Right renal cortex interstitium (tissue), 3 donors: ENCODE data around the gene TRIM15. TPM values are rescaled to one million over a fixed set of nuclear protein-coding genes. Genes with fewer than 3 reads are reported as not detected.

Experiments used
- DNase-seq, 3 donors: peaks; one replicate each; pipeline ENCODE4 v3.0.0-alpha.2; 2013; ENCODE audit warnings: low read depth in 3 of 3, low spot score in 2 of 3
- polyA plus RNA-seq, 3 donors: library from polyadenylated mRNA; unstranded; fragments of 120-200 nt; gene quantifications; one replicate each; pipeline ENCODE4 v1.2.1, GENCODE V29; 2013; ENCODE audit not compliant: insufficient read length in 3 of 3

The TRIM15 gene
- polyA plus RNA-seq, 3 donors: 0.19 to 0.28 (median 0.26) TPM

DNA sequence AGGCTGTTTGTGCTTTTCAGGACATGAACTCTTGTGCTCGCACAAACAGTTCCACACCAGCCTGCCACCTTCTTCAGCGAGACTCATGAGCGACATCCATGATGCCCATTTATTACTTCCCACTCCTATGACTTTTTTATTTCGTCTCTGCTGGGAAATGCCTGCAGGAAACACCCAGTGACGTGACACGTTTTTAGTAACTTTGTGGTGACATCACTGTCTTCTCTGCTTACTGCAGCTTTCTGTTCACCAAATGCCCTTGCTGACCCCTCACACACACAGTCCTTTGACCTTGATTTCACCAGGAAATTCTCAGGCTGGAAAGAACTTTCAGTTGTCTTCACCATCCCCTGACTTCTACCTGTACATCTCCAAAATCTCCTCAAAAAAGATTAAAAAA lies 18.5 kb upstream of the TRIM15 start:
- DNase-seq: no peak

DNA sequence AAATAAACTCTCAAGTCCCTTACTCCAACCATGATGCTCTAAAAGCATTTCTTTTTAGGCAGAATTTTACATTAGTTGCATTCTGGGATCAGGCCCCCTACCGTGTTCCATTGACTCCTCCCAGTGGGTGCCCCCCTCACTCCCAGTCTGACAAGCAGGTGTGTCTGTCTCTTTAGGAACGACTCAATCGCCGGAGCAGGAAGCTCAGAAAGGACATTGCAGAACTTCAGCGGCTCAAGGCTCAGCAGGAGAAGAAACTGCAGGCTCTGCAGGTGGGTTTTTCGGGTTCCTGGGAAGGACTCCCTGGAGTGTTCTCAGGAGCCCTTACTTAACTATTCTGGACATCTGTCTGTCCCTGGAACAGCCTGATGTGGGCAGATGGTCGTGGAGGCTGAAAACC lies 17.5 kb upstream of the TRIM15 start:
- no peak for DNase-seq

DNA sequence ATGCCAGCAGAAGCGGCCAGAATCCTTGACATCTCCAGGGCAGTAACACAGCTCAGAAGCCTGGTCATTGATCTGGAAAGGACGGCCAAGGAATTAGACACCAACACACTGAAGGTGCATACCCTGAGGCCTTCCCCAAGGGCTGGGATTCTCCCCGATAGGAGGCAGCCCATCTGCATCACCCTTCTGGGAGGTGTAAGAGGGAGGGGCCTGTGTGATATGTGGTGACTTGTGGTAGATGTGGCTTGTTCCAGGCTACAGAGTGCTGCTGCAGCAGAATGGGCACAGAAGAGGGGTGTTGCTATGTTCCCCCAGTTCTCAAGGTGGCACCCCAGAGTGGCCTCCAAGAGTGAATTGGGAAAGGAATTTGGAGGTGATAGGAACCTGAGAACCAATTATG lies 16.2 kb upstream of the TRIM15 start:
- DNase-seq: no peak

DNA sequence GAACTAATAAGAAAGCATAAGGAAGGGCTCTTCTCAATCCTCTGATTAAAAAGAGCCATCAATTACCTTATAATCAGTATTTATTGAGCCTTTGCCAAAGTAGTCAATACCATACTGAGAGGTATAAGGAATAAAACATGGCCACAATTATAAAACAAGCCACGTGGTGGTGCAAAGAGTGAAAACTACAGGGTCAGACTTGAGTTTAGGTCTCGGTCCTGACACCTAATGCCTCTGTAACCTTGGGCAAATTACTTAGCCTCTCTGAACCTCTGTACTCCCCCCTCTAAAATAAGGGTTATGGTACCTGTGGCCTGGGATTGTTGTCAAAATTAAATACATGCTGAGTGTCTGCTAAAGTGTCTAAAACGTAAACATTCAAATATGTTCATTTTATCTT lies 14.1 kb upstream of the TRIM15 start:
- DNase-seq: no peak

DNA sequence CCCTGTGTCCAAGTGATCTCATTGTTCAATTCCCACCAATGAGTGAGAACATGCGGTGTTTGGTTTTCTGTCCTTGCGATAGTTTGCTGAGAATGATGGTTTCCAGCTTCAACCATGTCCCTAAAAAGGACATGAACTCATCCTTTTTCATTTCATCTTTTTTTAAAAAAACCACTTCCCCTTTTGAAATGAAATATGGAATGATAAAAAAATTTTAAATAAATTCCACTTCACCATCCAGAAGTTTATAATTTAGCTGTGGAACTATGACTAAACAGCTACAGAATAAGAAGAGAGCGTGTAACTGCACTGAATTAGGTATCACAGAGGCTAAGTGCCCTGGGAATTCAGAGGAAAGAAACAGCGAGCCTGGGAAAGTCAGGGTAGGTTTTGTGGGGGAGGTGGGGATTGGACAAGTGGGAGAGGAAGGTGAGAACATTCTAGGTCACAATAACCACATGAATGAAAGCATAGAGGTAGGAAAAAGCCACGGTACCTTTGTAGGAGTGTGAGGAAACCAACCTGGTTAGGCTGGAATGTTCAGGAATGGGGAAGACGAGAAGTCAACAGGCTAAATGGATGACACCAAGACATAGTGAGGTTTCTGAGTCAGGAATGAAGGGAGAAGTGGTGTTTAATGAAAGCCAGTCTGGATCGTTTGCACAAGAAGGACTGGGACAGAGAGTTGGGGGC lies 13.3 kb upstream of the TRIM15 start:
- DNase-seq: no peak

DNA sequence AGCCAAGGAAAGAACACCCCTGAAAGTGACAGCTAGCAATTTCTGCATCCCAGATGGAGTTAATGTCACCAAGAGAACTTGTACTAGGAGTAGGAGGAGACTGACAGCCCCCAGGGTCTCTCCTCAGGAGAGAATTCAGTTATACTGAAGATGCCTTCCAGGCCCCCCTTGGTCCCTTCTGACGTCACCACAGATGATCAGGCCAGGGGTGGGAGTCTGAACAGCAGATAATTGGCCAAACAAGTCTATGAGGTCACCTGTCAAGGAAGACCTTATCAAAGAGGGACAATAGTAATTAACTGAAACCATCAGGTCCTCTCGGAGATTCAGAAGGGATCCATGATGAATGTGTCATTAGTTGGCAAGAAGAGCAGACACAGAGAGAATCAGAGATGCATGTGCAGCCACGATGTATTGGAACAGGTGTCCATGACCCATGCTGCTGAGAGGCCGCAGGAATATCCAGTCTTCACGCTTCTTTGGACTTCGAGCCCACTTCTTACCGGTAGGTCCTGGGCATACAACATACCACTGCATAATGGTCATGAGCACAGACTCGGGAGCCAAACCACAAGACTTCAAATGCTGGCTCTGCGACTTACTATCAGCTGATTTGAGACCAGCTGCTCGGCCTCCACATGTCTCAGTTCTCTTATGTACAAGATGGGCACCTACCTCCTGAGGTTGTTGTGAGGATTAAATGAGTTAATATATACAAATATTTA lies 12.5 kb upstream of the TRIM15 start:
- no peak for DNase-seq

DNA sequence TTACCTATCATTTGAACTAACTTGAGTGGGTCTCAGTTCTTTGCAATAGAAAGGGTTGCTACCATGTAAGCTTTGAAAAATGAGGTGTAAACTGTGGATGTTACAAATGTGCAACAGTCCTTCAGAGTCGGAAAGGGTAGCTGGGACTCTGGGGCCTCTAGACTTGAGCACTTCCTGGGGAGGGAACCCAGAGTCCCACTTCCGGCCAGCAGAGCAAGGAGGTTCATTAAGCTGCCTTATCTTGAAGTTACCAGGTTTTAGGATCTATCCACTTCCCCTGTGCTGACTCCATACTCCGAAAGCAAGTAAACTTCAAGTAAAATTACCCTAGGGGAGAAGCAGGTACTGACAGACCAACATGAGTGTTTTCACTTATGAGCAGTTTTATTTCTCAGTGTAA lies 11.8 kb upstream of the TRIM15 start:
- DNase-seq: no peak

DNA sequence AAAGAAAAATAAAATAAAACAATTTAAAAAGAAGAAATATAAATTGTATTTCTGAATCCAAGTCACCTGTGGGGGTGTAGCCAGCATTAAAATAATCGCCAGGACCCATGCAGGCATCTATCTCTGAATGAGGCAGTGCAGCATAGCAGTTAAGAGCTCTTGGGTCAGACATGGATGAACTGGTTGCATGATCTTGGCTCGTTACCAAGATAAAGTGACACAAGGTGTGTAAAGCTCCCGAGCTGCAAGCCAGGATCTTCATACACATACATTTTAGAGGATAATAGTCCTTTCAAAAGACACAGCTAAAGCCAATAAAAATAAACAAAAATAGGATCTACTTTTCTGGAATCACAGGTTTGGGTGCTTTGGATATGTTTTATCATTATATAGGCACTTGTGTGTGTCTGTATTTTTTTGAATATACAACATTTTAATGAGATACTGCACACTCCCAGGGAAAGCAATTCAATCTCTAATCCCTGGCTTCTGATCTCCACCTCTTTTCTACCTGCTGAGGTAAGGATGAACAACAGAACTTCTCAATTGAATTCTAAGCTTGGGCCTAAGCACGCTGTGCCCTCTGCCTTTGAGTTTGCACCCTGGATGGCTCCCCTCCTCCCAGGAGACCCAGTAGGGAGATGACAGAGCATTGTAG lies 11.2 kb upstream of the TRIM15 start:
- DNase-seq: no peak

DNA sequence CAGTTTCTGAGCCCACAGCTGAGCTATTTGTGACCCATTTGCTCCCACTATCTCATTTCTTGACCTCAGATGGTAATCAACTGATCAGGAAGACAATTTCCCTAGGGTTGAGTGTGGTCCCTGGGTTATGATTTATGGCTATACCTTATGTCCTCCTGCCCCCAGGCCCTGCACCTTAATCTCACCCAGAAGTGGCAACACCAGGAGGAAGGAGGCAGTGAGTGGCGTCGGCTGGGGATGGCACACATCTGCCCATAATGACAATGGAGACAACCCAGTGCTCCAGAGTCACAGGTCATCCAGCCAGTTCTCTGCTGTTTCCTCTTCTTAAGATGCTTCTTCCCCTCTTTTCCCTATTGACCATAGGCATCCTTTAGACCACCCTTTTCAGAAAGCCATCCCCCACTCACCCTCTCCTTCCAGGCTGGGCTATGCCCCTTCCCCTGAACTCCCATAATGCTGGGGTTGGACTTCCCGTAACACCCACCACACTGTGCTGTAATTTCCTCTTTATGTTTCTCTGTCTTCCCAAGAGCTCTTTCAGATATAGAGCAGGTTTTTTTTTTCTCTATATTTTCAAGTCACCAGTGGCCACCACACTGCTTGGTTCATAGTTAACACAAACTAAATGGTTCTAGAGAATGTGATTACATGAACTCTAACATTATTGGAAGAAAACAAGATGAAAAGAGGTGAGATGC lies 10.3 kb upstream of the TRIM15 start:
- DNase-seq: no peak

DNA sequence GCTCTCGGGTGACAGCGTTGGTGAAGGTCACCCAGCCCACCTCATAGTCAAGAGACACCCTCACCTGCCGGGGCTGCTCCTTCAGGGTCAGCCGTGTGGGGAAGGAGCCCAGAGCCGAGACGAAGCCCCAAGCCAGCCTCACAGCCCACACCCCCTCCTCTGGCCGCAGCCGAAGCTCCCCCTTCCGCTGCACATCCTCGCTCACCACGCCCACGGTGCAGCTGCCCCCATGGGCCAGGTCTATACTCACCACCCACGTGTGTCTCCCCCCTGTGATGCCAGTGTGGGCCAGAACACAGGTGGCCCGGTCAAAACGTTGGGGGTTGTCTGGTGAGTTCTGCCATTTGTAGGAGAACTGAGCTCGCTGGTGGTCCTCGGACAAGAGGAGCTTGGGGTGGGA lies 9.3 kb upstream of the TRIM15 start:
- no peak for DNase-seq

DNA sequence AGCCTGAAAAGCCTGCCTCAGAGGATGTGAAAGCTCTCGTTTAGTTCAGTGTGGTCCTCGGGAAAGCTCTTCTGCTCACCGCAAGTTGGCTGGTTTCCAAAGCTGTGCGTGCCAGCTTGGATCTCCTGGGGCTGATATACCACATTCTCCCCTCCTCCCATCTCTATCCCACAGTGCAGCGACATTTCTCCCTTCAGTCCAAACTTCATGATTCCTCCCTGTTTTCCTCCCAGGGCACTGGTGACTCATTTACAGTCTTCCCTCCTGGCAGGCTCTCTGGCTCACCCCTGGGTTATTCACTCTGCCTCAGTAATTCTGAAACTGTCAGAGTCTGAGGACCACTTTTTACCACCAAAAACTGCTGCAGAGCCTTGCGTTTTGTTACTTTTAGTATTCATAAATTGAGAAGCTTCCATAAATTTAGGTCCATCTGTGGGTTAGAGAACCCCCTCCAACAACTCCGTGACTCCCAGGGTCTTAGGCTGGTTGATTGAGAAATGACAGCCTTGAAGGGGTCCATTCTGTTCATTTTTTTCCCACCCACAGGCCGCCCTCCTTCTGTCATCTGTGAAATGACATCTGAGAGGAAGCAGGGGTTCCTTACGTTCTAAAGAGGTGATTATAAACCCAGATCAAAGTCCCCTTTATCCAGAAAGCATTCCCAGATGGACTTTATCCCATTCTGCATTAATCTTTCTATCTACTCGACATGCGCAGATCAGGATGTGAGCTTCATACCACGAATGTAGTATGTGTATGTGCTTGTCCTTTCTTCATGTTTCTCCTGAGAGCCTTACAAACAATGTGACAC lies 8.4 kb upstream of the TRIM15 start:
- DNase-seq: no peak

DNA sequence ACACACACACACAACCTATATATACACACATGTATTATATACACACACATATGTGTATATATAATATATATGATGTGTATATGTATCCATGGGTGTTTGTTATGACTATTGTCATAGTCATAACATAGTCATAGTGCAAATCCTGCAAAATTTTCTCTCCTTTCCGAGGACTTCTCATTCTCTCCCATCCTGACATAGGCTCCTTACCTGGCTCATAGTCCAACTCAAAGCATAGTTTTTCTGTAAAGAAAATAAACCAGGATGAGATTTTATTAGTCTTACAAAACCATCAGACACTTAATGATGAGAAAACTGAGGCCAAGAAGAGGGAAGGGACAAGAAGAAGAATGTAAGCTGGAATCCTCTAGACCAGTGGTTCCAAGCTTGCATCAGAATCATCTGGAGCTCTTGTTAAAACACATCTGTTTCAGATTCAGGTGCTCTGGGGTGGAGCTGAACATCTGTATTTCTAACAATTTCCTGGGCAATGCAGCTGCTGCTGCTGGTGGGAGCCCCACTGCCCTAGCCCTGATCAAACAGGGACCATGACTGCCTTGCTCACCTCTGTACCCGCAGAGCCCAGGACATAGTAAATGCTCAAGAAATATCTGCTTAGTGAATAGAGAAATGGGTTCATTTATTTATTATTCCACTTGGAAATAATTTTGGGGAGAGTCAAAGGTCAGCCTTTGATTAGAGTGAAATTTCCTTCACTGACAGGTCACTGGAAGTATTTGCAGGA lies 7.7 kb upstream of the TRIM15 start:
- no peak for DNase-seq

DNA sequence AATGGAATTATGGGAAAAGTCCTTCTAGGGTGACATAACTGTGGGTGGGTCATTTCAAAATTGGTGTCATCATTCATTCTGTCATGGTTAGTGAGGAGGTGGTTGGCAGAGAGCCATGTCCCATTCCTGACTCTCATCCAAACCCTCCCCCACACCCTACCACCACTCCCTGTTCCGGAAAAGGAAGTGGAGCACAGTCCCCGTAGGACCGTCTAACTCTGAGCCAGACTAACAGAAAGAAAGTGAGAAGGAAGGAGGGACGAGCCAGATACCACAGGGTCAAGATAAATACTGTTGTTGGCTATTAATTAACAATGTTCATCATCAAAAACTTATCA lies 7.1 kb upstream of the TRIM15 start:
- no peak for DNase-seq

DNA sequence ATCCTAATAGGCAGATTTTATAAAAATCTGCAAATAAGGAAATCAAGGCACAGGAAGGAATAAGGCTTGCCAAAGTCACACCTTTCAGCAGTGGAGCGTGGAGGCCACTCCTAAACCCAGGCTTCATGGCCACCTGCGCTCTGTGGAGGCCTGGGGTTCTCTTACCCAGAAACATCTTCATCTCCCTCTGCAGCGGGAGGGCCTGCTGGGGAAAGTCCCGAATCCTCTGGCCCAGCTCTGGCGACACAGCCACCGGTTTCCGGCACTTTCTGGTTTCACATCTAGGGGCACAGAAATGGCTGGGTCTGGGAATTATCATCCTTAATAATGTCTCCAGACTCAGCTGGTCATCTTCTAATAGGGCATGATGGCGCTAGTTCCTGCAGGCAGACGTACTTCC lies 6.6 kb upstream of the TRIM15 start:
- DNase-seq: no peak

DNA sequence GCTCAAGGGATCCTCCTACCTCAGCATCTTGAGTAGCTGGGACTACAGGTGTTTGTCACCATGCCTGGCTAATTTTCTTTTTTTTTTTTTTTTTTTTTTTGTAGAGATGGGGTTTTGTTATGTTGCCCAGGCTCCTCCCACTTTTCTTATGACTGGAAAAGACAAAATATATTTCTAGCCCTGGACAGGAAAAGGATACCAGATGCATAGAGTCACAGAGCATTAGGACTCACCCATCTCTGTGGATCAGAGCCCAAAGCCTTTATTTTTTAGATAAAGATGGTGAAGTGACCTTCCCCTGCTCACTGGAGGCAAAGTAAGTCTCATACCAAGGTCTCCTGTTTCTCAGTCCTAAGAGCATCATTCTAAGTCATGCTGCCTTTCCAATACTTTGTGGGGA lies 5.8 kb upstream of the TRIM15 start:
- no peak for DNase-seq

DNA sequence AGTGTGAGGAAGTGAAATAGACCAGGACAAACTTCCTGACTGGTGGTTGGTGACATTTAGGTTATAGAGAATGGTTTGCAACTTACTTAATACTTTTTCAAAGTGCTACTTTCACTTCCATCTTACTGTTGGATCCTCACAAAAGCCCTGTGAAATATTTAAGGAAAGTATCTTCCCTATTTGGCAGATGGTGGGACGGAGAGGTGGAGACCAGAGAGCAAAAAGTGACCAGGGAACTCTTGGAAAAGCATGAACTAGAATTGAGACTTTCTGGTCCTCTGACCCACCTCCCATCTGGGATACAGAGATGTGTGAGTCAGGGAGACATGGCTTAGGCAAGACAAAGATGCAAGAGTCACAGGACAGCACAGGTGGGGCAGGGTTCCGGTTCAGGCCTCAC lies 5.3 kb upstream of the TRIM15 start:
- DNase-seq: no peak

DNA sequence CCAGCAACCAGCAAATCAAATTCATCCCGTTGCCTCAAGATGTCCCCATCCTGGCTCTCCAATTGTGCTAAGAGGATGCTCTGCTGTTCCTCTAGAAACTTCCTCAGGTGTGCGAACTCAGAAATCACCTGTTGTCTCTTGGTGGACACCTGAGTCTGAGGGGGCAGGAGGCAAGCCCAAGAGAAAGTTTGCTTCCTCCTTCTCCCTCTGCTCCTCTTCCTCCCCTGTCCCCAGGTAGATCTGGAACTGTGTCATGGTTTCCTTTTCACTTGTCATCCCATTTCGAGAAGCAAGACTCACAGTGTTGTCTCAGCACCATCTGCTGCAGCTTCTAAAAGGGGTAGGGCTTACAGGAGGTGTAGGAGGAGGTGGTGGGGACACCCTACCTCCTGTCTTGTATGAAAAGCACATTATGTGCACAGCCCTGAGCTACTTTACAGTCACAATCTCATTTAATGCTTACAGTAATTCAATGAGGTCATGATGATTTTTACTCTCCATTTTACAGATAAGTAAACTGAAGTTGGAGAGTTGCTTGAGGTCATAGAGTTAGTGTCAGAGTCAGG lies 4.8 kb upstream of the TRIM15 start:
- DNase-seq: no peak

DNA sequence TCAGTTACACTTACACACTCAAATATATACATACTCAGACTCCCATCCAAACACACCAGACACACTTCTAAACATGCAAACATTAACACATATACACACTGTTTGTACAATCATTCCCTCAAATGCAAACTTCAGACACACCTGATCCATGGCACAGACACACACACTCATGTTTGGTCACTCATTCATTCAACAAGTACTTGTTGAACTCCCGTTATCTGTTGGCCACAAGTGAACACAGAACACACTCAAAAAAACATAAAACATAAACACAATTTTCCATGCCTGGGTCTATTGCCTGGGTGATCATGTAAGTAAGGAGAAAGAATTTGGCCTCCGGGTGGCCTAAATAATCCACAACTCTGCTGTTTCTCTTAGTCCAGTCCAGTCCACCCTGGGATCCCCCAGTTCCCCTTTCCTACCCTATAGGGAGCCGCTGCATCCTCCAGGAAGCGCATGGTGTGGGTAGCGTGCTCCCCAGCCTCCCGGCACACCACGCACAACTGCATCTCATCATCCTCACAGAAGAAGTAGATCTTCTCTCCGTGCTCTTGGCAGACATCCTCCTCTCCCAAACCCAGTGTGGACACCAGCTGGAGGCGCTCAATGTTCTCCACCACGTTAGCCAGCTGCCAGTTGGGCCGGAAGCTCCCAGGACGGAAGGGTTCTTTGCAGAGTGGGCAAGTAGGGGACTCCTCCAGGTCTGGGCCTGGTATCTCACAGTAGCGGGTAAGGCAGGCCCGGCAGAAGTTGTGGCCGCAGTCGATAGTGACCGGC lies 3.1 kb upstream of the TRIM15 start:
- no peak for DNase-seq
